HG02981 (cell line): ENCODE data around the gene NT5C.

Experiments used
- ATAC-seq: cut with Tn5 transposase; IDR thresholded peaks from one replicate; pipeline ENCODE4 v1.9.1; 2021; ENCODE audit warnings: mild to moderate bottlenecking, moderate library complexity; ENCODE audit not compliant: unreplicated experiment

The NT5C gene

GRCh38 chr17:75124041-75124818, 7.3 kb downstream of the NT5C start:
- ATAC-seq: no peak

GRCh38 chr17:75118307-75118706, 13.2 kb downstream of the NT5C start:
- no peak for ATAC-seq

- no peak for ATAC-seq
These were observed 14.8 kb downstream of the NT5C start for GRCh38 chr17:75116737-75117136.

- ATAC-seq: no peak
These were observed 16.0 kb downstream of the NT5C start for GRCh38 chr17:75115555-75115954.

- ATAC-seq: no peak
These were observed 16.8 kb downstream of the NT5C start for GRCh38 chr17:75114552-75115314.

GRCh38 chr17:75113798-75114551, 17.6 kb downstream of the NT5C start:
- ATAC-seq: no peak

- ATAC-seq: no peak
These were observed 19.7 kb downstream of the NT5C start for GRCh38 chr17:75111777-75112335.

- no peak for ATAC-seq
These were observed 21.2 kb downstream of the NT5C start for GRCh38 chr17:75110234-75110937.

GRCh38 chr17:75109407-75110233, 21.9 kb downstream of the NT5C start, which contains the start of gene ARMC7:
Gene ARMC7, plus strand, starts transcription at chr17:75109969. Its CDS starts 320 bp downstream, at chr17:75110289.
- ATAC-seq: peak; percentile 60

- no peak for ATAC-seq
These were observed 22.5 kb downstream of the NT5C start for GRCh38 chr17:75109046-75109406.

GRCh38 chr17:75108193-75108592, 23.3 kb downstream of the NT5C start:
- no peak for ATAC-seq

- ATAC-seq: no peak
These were observed 26.1 kb downstream of the NT5C start for GRCh38 chr17:75105126-75106080.

GRCh38 chr17:75103601-75104554, 27.7 kb downstream of the NT5C start:
- no peak for ATAC-seq

- no peak for ATAC-seq
These were observed 29.1 kb downstream of the NT5C start for GRCh38 chr17:75102385-75102821.

GRCh38 chr17:75099881-75100595, 31.5 kb downstream of the NT5C start:
- no peak for ATAC-seq

GRCh38 chr17:75098861-75099260, 32.7 kb downstream of the NT5C start:
- ATAC-seq: no peak

GRCh38 chr17:75097865-75098264, 33.7 kb downstream of the NT5C start:
- no peak for ATAC-seq
